Measurements from ENCODE around the gene DIAPH1.

DIAPH1 gene

DNA sequence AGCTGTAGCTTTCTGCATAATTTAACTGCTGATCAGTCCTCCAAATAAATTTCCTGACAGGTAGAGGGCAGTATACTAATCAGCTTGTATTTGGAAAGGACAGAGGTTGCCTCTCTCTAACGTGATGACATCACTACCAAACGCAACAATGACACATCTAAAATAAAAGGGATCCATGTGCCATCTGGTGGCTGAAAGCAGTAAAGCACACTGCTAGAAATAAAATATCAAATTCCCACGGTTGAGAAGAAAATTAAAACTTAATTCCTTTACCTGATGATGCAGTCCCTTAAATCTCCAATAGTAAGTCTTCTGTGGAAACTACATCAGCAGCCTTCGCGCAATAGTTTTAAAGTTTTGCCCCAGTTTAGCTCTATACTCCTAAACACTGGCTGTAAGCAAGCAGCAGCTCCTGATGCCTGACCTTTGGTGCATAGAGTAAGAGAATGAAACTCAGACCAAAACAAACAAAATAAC, 54.5 kb downstream of the DIAPH1 start (continued):
- TF ChIP-seq, protein P1, sequence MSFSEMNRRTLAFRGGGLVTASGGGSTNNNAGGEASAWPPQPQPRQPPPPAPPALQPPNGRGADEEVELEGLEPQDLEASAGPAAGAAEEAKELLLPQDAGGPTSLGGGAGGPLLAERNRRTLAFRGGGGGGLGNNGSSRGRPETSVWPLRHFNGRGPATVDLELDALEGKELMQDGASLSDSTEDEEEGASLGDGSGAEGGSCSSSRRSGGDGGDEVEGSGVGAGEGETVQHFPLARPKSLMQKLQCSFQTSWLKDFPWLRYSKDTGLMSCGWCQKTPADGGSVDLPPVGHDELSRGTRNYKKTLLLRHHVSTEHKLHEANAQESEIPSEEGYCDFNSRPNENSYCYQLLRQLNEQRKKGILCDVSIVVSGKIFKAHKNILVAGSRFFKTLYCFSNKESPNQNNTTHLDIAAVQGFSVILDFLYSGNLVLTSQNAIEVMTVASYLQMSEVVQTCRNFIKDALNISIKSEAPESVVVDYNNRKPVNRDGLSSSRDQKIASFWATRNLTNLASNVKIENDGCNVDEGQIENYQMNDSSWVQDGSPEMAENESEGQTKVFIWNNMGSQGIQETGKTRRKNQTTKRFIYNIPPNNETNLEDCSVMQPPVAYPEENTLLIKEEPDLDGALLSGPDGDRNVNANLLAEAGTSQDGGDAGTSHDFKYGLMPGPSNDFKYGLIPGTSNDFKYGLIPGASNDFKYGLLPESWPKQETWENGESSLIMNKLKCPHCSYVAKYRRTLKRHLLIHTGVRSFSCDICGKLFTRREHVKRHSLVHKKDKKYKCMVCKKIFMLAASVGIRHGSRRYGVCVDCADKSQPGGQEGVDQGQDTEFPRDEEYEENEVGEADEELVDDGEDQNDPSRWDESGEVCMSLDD (tag by site-specific recombination; IDR thresholded peaks at IDR 0.05) = no peak
- TF ChIP-seq SETDB1 (IDR thresholded peaks at IDR 0.05; ENCODE audit: insufficient read length, low read length) (peak; percentile 89), ZXDB (tag by site-specific recombination; IDR thresholded peaks at IDR 0.05) (0 out of 2 replicates have a peak, but pooled peaks have one; percentile 53), KLF7 (tag by site-specific recombination; IDR thresholded peaks at IDR 0.05; ENCODE audit: borderline replicate concordance) (no peak), ZNF10 (tag by site-specific recombination; IDR thresholded peaks at IDR 0.05) (0 out of 2 replicates have a peak, but pooled peaks have one; percentile 24), ZNF473 (tag by site-specific recombination; IDR thresholded peaks at IDR 0.05) (no peak), ZNF571 (tag by site-specific recombination; IDR thresholded peaks at IDR 0.05) (no peak), ZFP69B (tag by site-specific recombination; IDR thresholded peaks at IDR 0.05) (no peak), ZNF302 (tag by site-specific recombination; IDR thresholded peaks at IDR 0.05; ENCODE audit: low read depth) (no peak), ZNF664 (tag by site-specific recombination; IDR thresholded peaks at IDR 0.05) (0 out of 2 replicates have a peak, but pooled peaks have one; percentile 14), ZNF423 (tag by site-specific recombination; IDR thresholded peaks at IDR 0.05) (no peak), ZNF121 (tag by site-specific recombination; IDR thresholded peaks at IDR 0.05) (no peak), SCRT1 (tag by site-specific recombination; IDR thresholded peaks at IDR 0.05; ENCODE audit: borderline replicate concordance) (0 out of 2 replicates have a peak, but pooled peaks have one; percentile 10), ZNF426 (tag by site-specific recombination; IDR thresholded peaks at IDR 0.05) (no peak), ZNF843 (tag by site-specific recombination; IDR thresholded peaks at IDR 0.05) (no peak), ZNF211 (tag by site-specific recombination; IDR thresholded peaks at IDR 0.05; ENCODE audit: low read depth) (no peak), ZNF174 (tag by site-specific recombination; IDR thresholded peaks at IDR 0.05) (peak; percentile 92; the same call in 1 of the 2 replicates), TCF7L2 (IDR thresholded peaks at IDR 0.05; ENCODE audit: borderline replicate concordance, low read depth, low read length) (no peak), ZNF184 (tag by site-specific recombination; IDR thresholded peaks at IDR 0.05) (peak; percentile 74; the same call in 1 of the 2 replicates), ZEB2 (tag by site-specific recombination; IDR thresholded peaks at IDR 0.05) (no peak), ZNF350 (tag by site-specific recombination; IDR thresholded peaks at IDR 0.05) (peak; percentile 65; the same call in 1 of the 2 replicates), SP2 (tag by site-specific recombination; IDR thresholded peaks at IDR 0.05) (peak; percentile 45), ZNF140 (tag by site-specific recombination; IDR thresholded peaks at IDR 0.05) (no peak), ZSCAN23 (tag by site-specific recombination; IDR thresholded peaks at IDR 0.05) (no peak), ZBTB21 (tag by site-specific recombination; IDR thresholded peaks at IDR 0.05) (peak; percentile 99), ZNF202 (tag by site-specific recombination; IDR thresholded peaks at IDR 0.05; ENCODE audit: borderline replicate concordance) (no peak), ZNF626 (tag by site-specific recombination; IDR thresholded peaks at IDR 0.05) (no peak), ZNF658 (tag by site-specific recombination; IDR thresholded peaks at IDR 0.05) (no peak), ZNF670 (tag by site-specific recombination; IDR thresholded peaks at IDR 0.05; ENCODE audit: low read depth) (no peak), GLIS2 (tag by site-specific recombination; IDR thresholded peaks at IDR 0.05) (no peak)
- TF ChIP-seq, protein P2, sequence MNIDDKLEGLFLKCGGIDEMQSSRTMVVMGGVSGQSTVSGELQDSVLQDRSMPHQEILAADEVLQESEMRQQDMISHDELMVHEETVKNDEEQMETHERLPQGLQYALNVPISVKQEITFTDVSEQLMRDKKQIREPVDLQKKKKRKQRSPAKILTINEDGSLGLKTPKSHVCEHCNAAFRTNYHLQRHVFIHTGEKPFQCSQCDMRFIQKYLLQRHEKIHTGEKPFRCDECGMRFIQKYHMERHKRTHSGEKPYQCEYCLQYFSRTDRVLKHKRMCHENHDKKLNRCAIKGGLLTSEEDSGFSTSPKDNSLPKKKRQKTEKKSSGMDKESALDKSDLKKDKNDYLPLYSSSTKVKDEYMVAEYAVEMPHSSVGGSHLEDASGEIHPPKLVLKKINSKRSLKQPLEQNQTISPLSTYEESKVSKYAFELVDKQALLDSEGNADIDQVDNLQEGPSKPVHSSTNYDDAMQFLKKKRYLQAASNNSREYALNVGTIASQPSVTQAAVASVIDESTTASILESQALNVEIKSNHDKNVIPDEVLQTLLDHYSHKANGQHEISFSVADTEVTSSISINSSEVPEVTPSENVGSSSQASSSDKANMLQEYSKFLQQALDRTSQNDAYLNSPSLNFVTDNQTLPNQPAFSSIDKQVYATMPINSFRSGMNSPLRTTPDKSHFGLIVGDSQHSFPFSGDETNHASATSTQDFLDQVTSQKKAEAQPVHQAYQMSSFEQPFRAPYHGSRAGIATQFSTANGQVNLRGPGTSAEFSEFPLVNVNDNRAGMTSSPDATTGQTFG (tag by site-specific recombination; IDR thresholded peaks at IDR 0.05; ENCODE audit: borderline replicate concordance) = no peak
- TF ChIP-seq, protein P3, sequence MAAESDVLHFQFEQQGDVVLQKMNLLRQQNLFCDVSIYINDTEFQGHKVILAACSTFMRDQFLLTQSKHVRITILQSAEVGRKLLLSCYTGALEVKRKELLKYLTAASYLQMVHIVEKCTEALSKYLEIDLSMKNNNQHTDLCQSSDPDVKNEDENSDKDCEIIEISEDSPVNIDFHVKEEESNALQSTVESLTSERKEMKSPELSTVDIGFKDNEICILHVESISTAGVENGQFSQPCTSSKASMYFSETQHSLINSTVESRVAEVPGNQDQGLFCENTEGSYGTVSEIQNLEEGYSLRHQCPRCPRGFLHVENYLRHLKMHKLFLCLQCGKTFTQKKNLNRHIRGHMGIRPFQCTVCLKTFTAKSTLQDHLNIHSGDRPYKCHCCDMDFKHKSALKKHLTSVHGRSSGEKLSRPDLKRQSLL (tag by site-specific recombination; IDR thresholded peaks at IDR 0.05) = no peak
- TF ChIP-seq, protein P4, sequence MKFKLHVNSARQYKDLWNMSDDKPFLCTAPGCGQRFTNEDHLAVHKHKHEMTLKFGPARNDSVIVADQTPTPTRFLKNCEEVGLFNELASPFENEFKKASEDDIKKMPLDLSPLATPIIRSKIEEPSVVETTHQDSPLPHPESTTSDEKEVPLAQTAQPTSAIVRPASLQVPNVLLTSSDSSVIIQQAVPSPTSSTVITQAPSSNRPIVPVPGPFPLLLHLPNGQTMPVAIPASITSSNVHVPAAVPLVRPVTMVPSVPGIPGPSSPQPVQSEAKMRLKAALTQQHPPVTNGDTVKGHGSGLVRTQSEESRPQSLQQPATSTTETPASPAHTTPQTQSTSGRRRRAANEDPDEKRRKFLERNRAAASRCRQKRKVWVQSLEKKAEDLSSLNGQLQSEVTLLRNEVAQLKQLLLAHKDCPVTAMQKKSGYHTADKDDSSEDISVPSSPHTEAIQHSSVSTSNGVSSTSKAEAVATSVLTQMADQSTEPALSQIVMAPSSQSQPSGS (tag by site-specific recombination; IDR thresholded peaks at IDR 0.05; ENCODE audit: low read depth) = peak; percentile 99
